Neural cell (in vitro differentiated cells): ENCODE measurements around the gene CNPPD1. TPM values are rescaled to one million over a fixed set of nuclear protein-coding genes. Genes with fewer than 3 reads are reported as not detected.

Experiments
- H2AFZ ChIP-seq: fragments of 200-600, 300-800 bp; sonication (generic), shearing (Covaris generic); 2 replicates; pipeline ENCODE4 v1.6.0; 2014; ENCODE audit warnings: low read depth, mild to moderate bottlenecking, antibody characterized with exemption, low read length, moderate library complexity
- H3F3A ChIP-seq: fragments of 200-600 bp; shearing (Covaris generic); 2 replicates; pipeline ENCODE4 v1.6.1; 2016; ENCODE audit warnings: mild to moderate bottlenecking, moderate library complexity, mixed read lengths, antibody characterized with exemption, low read length; ENCODE audit not compliant: insufficient read depth, poor library complexity, severe bottlenecking
- H3K27ac ChIP-seq: fragments of 200-600, 300-800 bp; sonication (generic), shearing (Covaris generic); 2 replicates; pipeline ENCODE4 v1.5.1; 2014; ENCODE audit warnings: mild to moderate bottlenecking, low read length, moderate library complexity
- H3K27me3 ChIP-seq: fragments of 300-800, 200-600 bp; sonication (generic), shearing (Covaris generic); 2 replicates; pipeline ENCODE4 v1.6.0; 2014; ENCODE audit warnings: mild to moderate bottlenecking, low read depth, low read length, moderate library complexity; ENCODE audit not compliant: insufficient read depth
- H3K36me3 ChIP-seq: fragments of 300-800, 200-600 bp; sonication (generic), shearing (Covaris generic); 2 replicates; pipeline ENCODE4 v1.5.1; 2014; ENCODE audit warnings: mild to moderate bottlenecking, antibody characterized with exemption, low read length, moderate library complexity; ENCODE audit not compliant: insufficient read depth
- H3K4me2 ChIP-seq: fragments of 300-800, 200-600 bp; sonication (generic), shearing (Covaris generic); 2 replicates; pipeline ENCODE4 v1.6.0; 2014; ENCODE audit warnings: mild to moderate bottlenecking, low read length
- H3K4me3 ChIP-seq: fragments of 300-800, 200-600 bp; sonication (generic), shearing (Covaris generic); 2 replicates; pipeline ENCODE4 v1.5.1; 2014; ENCODE audit warnings: mild to moderate bottlenecking, low read length, moderate library complexity
- H3K79me2 ChIP-seq: fragments of 200-600 bp; shearing (Covaris generic); replicated peaks from 2 replicates; pipeline ENCODE4 v1.6.0; 2014; ENCODE audit warnings: mild to moderate bottlenecking, low read length, moderate library complexity; ENCODE audit not compliant: insufficient read depth
- H3K9ac ChIP-seq: fragments of 300-800, 200-600 bp; sonication (generic), shearing (Covaris generic); 2 replicates; pipeline ENCODE4 v1.6.1; 2016; ENCODE audit warnings: mild to moderate bottlenecking, low read length, mixed read lengths
- H3K9me2 ChIP-seq: fragments of 200-600 bp; shearing (Covaris generic); 2 replicates; pipeline ENCODE4 v1.6.1; 2016; ENCODE audit warnings: mild to moderate bottlenecking, low read length, mixed read lengths; ENCODE audit not compliant: insufficient read depth
- H3K9me3 ChIP-seq: fragments of 200-600, 300-800 bp; sonication (generic), shearing (Covaris generic); 2 replicates; pipeline ENCODE4 v1.6.1; 2016; ENCODE audit warnings: mild to moderate bottlenecking, mixed run types, low read length, moderate library complexity, mixed read lengths
- H4K20me1 ChIP-seq: fragments of 200-600 bp; shearing (Covaris generic); 2 replicates; pipeline ENCODE4 v1.6.1; 2016; ENCODE audit warnings: mild to moderate bottlenecking, mixed run types; ENCODE audit not compliant: insufficient read depth
- CTCF ChIP-seq: fragments of 450-650 bp; IDR thresholded peaks from 2 replicates; pipeline ENCODE4 v1.5.1; 2014; ENCODE audit warnings: antibody characterized with exemption, mild to moderate bottlenecking, moderate library complexity; ENCODE audit not compliant: poor library complexity, severe bottlenecking
- EP300 ChIP-seq: fragments of 450-650 bp; conservative IDR thresholded peaks from 2 replicates; pipeline ENCODE4 v1.6.1; 2014; ENCODE audit warnings: antibody characterized with exemption, mild to moderate bottlenecking, moderate library complexity; ENCODE audit not compliant: poor library complexity, severe bottlenecking
- EZH2 ChIP-seq: fragments of 200-600, 300-800 bp; shearing (Covaris generic), sonication (generic); IDR thresholded peaks from 2 replicates; pipeline ENCODE4 v1.6.1; 2014; ENCODE audit warnings: antibody characterized with exemption, low read length, borderline replicate concordance, mild to moderate bottlenecking; ENCODE audit not compliant: insufficient read depth, poor library complexity, severe bottlenecking
- MXI1 ChIP-seq: fragments of 450-650 bp; conservative IDR thresholded peaks from 2 replicates; pipeline ENCODE4 v1.6.1; 2014; ENCODE audit warnings: antibody characterized with exemption, mild to moderate bottlenecking; ENCODE audit not compliant: poor library complexity, severe bottlenecking
- POLR2AphosphoS5 ChIP-seq: IDR thresholded peaks from 2 replicates; pipeline ENCODE4 v1.6.1; 2012
- RAD21 ChIP-seq: fragments of 450-650 bp; conservative IDR thresholded peaks from 2 replicates; pipeline ENCODE4 v1.6.1; 2014; ENCODE audit warnings: antibody characterized with exemption, mild to moderate bottlenecking, moderate library complexity
- REST ChIP-seq: IDR thresholded peaks from 2 replicates; pipeline ENCODE4 v1.6.1; 2012; ENCODE audit warnings: borderline replicate concordance
- SMC3 ChIP-seq: fragments of 450-650 bp; conservative IDR thresholded peaks from 2 replicates; pipeline ENCODE4 v1.6.1; 2014; ENCODE audit warnings: antibody characterized with exemption, mild to moderate bottlenecking, moderate library complexity; ENCODE audit not compliant: poor library complexity
- TAF1 ChIP-seq: IDR thresholded peaks from 2 replicates; pipeline ENCODE4 v1.6.1; 2012; ENCODE audit warnings: low read depth
- polyA plus RNA-seq: library from polyadenylated mRNA; depleted of rRNA; stranded (reverse); fragments of >200 nt; gene quantifications from 2 replicates; pipeline ENCODE4 v1.2.3, GENCODE V29; 2014

Gene CNPPD1
- polyA plus RNA-seq, 1 donor from 2014 or later, result 89.1 TPM

DNA sequence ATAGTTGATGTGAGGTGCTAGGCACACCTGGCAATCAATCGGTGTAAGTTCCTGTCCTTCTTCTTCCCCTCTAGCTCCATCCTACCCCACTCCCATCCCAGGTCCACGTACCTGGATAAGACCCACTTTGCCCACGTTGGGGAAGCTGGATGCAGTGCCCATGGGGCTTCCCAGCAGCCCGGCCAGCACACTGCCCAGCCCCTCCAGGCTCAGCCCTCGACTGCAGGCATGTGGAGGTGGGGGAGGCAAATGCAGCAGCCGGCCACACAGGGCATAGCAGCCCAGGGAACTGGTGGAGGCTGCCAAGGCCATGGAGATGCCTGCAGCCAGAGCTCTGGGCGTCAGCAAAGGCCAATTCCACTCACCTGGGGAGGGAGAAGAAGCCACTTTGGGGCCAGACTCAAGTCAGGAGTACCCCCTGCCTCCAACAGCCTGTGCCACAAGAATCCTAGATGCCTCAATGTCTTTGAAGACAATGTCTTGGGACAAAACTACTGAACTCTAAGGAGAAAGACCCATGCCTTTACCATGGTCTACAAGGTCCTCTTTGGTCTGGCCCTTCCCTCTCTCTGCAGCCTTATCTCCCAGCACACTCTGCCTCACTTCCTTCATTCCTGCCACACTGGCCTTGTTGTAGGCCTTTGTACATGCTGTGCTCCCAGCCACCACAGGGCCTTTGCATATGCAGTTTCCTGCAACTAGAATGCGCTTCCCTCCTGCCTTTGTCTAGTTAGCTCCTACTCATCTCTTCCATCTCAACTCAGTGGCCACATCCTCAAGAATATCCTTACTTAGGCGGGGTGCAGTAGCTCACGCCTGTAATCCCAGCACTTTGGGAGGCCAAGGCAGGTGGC is 11.4 kb downstream of the CNPPD1 start:
- H3K4me2 ChIP-seq, result no peak overlapping the region
- H3K36me3 ChIP-seq, result no peaks in the 10 kb centered on the region
- no peaks in the 10 kb centered on the region for H3K9me3 ChIP-seq
- H4K20me1 ChIP-seq, result no peaks in the 10 kb centered on the region
- no peak overlapping the region for H3K9ac ChIP-seq
- no peaks in the 10 kb centered on the region for H3K27me3 ChIP-seq
- H3F3A ChIP-seq, result no peaks in the 10 kb centered on the region
- TF ChIP-seq TAF1 (no peak), EZH2 (no peak), SMC3 (no peak)
- H3K27ac ChIP-seq, result no peak overlapping the region
- H3K79me2 ChIP-seq, result no peaks in the 10 kb centered on the region
- H3K9me2 ChIP-seq, result no peaks in the 10 kb centered on the region
- no peak overlapping the region for H3K4me3 ChIP-seq
- no peak overlapping the region for H2AFZ ChIP-seq

DNA sequence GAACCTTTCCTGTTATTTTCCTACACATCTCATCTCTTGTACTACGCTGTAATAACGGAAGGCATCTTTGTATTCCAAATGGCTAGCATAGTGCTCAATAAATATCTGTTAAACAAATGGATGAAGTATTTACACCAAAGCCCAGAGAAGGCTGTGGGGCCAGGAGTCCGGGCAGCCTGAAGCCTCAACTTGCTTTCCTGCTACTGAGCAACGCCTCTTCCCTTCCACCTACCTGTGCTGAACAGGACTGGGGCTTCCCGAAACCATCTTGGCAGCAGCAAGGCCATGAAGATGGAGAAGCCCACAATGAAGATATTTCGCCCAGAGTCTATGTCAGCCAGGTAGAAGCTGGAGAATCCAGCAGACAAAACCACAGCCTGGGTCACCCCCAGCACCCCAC is 13.6 kb downstream of the CNPPD1 start:
- H3K27me3 ChIP-seq, result no peaks in the 10 kb centered on the region
- no peak overlapping the region for H3K27ac ChIP-seq
- no peak overlapping the region for H3K4me2 ChIP-seq
- H3K9me3 ChIP-seq, result no peaks in the 10 kb centered on the region
- TF ChIP-seq REST (no peak), TAF1 (no peak), MXI1 (no peak), SMC3 (no peak), POLR2AphosphoS5 (no peak), CTCF (no peak), RAD21 (no peak), EP300 (no peak), EZH2 (no peak)
- H3K9me2 ChIP-seq, result no peaks in the 10 kb centered on the region
- no peak overlapping the region for H3K4me3 ChIP-seq
- no peaks in the 10 kb centered on the region for H3K36me3 ChIP-seq
- no peak overlapping the region for H2AFZ ChIP-seq
- no peaks in the 10 kb centered on the region for H4K20me1 ChIP-seq
- no peaks in the 10 kb centered on the region for H3K79me2 ChIP-seq
- H3K9ac ChIP-seq, result no peak overlapping the region
- H3F3A ChIP-seq, result no peaks in the 10 kb centered on the region
